Measurements from ENCODE around the gene SPINK8.
A peak's percentile ranks its signal among the peaks of the same experiment; 100 is the strongest.

Gene SPINK8

GRCh38 chr3:48306860-48307530 lies 26.5 kb downstream of the SPINK8 start:
- H3K36me3 ChIP-seq (ENCODE audit: control insufficient read depth, insufficient read depth, low read length), result no peaks in the 10 kb centered on the region
- H3K9ac ChIP-seq (ENCODE audit: low read length), result no peak overlapping the region
- H3K27me3 ChIP-seq (ENCODE audit: control insufficient read depth, insufficient read depth, low read length), result no peaks in the 10 kb centered on the region
- no peak overlapping the region for H3K4me3 ChIP-seq (ENCODE audit: low read length)
- H3K4me1 ChIP-seq (ENCODE audit: control insufficient read depth, insufficient read depth, low read length), result peaks cover 3% of the 10 kb centered on the region
- H3K27ac ChIP-seq (ENCODE audit: low read depth, low read length), result no peak overlapping the region

DNA sequence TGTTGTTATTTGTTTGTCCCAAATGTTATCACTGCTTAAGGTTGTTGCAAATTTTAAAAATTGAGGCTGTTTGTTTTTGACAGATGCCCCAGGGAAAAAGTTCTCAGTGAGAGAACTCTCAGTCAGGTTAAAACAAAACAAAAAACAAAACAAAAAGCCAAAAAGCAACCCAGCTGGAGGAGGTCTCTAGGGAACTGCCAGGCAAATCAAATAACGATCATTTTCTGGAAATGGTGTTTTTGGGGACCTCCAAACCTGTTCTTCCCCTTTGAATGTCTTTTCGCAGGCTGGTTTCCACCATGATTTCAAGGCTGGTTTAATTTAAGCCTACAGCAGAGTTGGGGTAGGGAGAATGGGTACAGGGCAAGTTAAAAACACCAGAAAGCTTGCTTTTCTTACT lies 27.2 kb downstream of the SPINK8 start:
- H3K4me1 ChIP-seq (ENCODE audit: control insufficient read depth, insufficient read depth, low read length), result peaks cover 5% of the 10 kb centered on the region
- H3K4me3 ChIP-seq (ENCODE audit: low read length), result no peak overlapping the region
- no peaks in the 10 kb centered on the region for H3K27me3 ChIP-seq (ENCODE audit: control insufficient read depth, insufficient read depth, low read length)

DNA sequence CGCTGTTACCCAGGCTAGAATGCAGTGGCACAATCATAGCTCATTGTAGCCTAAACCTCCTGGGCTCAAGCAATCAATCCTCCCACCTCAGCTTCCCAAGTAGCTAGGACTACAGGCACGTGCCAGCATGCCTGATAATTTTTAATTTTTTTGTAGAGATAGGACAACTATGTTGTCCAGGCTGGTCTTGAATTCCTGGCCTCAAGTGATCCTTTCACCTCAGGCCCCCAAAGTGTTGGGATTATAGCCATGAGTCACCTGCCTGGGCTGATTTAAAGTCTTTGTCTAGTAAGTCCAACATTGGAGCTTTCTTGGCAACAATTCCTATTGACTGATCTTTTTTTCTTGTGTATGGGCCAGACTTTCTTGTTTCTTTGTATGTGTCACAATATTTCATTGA lies 28.1 kb downstream of the SPINK8 start:
- H3K27ac ChIP-seq (ENCODE audit: low read depth, low read length), result no peak overlapping the region
- H3K9ac ChIP-seq (ENCODE audit: low read length), result no peak overlapping the region
- peaks cover 7% of the 10 kb centered on the region for H3K4me1 ChIP-seq (ENCODE audit: control insufficient read depth, insufficient read depth, low read length)
- no peaks in the 10 kb centered on the region for H3K27me3 ChIP-seq (ENCODE audit: control insufficient read depth, insufficient read depth, low read length)
- no peak overlapping the region for H3K4me3 ChIP-seq (ENCODE audit: low read length)
- H3K36me3 ChIP-seq (ENCODE audit: control insufficient read depth, insufficient read depth, low read length), result no peaks in the 10 kb centered on the region

More for the DNA sequence above, 27.2 kb downstream of the SPINK8 start:
- no peak overlapping the region for H3K9ac ChIP-seq (ENCODE audit: low read length)
- H3K27ac ChIP-seq (ENCODE audit: low read depth, low read length), result no peak overlapping the region
- no peaks in the 10 kb centered on the region for H3K36me3 ChIP-seq (ENCODE audit: control insufficient read depth, insufficient read depth, low read length)

GRCh38 chr3:48303021-48303420 lies 30.4 kb downstream of the SPINK8 start:
- Histone ChIP-seq H3K27me3 (ENCODE audit: control insufficient read depth, insufficient read depth, low read length) (no peaks in the 10 kb centered on the region), H3K36me3 (ENCODE audit: control insufficient read depth, insufficient read depth, low read length) (no peaks in the 10 kb centered on the region), H3K9ac (ENCODE audit: low read length) (no peak overlapping the region), H3K4me3 (ENCODE audit: low read length) (no peak overlapping the region), H3K4me1 (ENCODE audit: control insufficient read depth, insufficient read depth, low read length) (peaks cover 14% of the 10 kb centered on the region), H3K27ac (ENCODE audit: low read depth, low read length) (no peak overlapping the region)

- H3K27me3 ChIP-seq (ENCODE audit: control insufficient read depth, insufficient read depth, low read length), result no peaks in the 10 kb centered on the region
- peak overlapping the region; percentile 96 for H3K27ac ChIP-seq (ENCODE audit: low read depth, low read length)
- peaks cover 14% of the 10 kb centered on the region for H3K4me1 ChIP-seq (ENCODE audit: control insufficient read depth, insufficient read depth, low read length)
- peaks cover 2% of the 10 kb centered on the region for H3K36me3 ChIP-seq (ENCODE audit: control insufficient read depth, insufficient read depth, low read length)
- H3K9ac ChIP-seq (ENCODE audit: low read length), result peak overlapping the region; percentile 86
- H3K4me3 ChIP-seq (ENCODE audit: low read length), result peak overlapping the region; percentile 93
These were observed 31.7 kb downstream of the SPINK8 start for GRCh38 chr3:48301800-48302166.

DNA sequence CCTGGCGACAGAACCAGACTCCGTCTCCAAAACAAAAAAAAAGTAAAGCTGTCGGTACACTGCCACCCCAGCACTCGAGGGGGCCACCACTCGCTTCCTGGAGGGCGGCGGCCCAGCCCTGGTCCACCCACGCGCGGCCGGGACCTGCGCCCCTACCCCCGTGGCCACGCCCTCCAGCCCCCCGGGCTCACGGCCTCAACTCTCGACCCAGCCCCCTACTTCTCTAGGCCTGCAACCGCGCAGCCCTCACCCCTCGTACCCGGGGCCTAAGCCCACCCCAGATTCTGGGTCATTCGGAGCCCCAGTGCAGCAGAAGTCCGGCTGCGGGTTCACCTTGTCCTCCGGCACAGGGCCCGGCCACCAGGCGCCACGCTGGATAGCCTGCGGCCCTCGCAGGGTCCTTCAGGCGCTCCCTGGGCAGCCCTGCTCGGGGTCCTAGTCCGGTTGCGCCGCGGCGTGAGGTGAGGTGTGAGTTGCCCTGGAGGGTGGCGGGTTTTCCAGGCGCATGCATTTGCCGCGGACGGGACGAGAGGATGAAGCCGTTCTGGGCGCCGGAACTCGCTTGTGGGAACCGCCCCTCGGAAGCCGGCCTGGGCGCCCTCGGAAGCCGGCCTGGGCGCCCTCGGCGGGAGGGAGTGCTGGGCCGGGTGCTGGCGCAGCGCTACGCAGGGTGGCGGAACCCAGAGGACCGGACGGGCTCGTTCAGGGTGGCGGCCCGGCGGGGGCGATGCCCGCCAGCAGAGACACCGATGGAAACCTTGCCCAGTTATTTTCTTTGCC lies 32.3 kb downstream of the SPINK8 start, which contains the start of gene NME6:
TSS of gene NME6 (minus strand) at position 348 of the 780 bp plus-strand sequence.
- H3K4me3 ChIP-seq (ENCODE audit: low read length), result peak within 1 kb of the TSS; percentile 93
- peaks cover 7% of the 10 kb centered on the region for H3K36me3 ChIP-seq (ENCODE audit: control insufficient read depth, insufficient read depth, low read length)
- no peaks in the 10 kb centered on the region for H3K27me3 ChIP-seq (ENCODE audit: control insufficient read depth, insufficient read depth, low read length)
- H3K4me1 ChIP-seq (ENCODE audit: control insufficient read depth, insufficient read depth, low read length), result peaks cover 14% of the 10 kb centered on the region
- peak within 1 kb of the TSS; percentile 96 for H3K27ac ChIP-seq (ENCODE audit: low read depth, low read length)
- H3K9ac ChIP-seq (ENCODE audit: low read length), result peak within 1 kb of the TSS; percentile 86

DNA sequence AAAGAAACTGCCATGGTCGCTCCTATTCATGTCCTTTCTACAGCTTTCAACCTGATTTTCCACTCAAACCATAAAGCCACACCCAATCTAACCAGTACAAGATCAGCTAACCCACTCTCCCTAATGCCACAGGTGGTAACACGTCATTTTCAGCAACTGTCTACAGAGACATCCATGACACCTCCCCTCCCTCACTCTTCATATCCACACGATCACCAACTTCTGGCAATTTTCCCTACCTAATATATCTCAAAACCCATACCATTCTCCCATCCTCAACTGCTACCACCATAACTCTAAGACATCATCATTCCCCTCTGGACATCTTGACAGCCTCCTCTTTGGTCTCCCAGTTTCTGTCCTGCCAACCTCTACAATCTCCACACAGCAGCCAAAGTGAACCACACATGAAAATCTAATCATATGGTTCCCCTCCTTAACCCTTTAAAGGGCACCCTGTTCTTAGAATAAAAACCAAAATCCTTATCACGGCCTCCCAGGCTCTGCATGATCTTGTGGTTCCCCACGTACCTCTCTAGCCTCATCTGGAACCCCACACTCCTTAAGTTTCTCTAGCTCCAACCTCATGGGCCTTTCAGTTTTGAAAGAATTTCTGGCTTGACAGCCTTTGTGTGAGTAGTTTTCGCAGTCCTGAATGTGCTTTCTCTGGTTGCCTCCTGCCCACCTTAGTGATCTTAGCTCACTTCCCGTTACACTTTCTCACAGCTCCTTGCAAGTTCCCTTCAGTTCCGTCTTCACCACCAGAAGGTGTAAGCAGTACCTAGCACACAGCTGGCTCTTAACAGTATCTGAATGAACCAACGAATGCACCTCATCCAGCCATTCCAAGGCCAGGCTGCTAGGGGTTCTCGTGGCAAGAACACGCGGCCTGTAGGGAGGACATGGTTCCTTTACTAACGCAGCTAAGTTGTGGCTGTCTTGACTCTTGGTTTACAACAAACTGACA lies 33.4 kb downstream of the SPINK8 start:
- H3K27ac ChIP-seq (ENCODE audit: low read depth, low read length), result peak overlapping the region; percentile 96

DNA sequence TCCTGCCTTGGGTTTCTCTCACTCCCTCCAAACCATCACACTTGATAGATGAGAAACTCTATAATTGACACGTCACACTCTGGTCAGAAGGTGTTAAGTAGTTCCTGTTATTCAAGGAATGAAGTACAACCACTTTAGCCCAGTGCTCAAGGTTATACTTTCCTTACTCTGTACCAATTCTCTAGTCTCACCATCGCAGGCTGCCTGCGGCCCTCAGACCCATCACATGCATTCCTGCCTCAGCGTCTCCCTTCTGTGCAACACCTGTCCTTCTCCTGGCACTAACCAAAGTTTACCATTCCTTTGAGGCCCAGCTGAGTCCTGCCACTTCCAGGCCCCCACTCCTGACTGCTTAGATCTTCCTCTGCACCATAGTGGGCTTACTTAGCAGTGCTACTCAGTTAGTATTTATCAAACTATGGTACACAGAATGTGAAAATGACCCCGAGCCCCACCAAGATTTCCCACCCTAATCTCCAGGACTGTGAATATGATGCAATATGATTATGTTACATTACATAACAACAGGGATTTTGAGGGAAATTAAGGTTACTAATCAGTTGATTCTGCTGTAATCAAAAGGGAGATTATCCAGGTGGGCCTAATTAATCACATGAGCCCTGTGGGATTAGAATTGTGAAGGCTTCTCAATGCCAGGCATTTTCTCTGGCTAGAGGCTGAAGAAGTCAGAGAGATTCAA lies 36.2 kb downstream of the SPINK8 start:
- Histone ChIP-seq H3K4me1 (ENCODE audit: control insufficient read depth, insufficient read depth, low read length) (peaks cover 13% of the 10 kb centered on the region), H3K36me3 (ENCODE audit: control insufficient read depth, insufficient read depth, low read length) (peaks cover 25% of the 10 kb centered on the region), H3K9ac (ENCODE audit: low read length) (no peak overlapping the region), H3K27ac (ENCODE audit: low read depth, low read length) (no peak overlapping the region), H3K4me3 (ENCODE audit: low read length) (no peak overlapping the region), H3K27me3 (ENCODE audit: control insufficient read depth, insufficient read depth, low read length) (no peaks in the 10 kb centered on the region)

More for the DNA sequence above, 33.4 kb downstream of the SPINK8 start:
- H3K4me3 ChIP-seq (ENCODE audit: low read length), result peak overlapping the region; percentile 93
- H3K27me3 ChIP-seq (ENCODE audit: control insufficient read depth, insufficient read depth, low read length), result no peaks in the 10 kb centered on the region
- H3K9ac ChIP-seq (ENCODE audit: low read length), result no peak overlapping the region
- peaks cover 12% of the 10 kb centered on the region for H3K36me3 ChIP-seq (ENCODE audit: control insufficient read depth, insufficient read depth, low read length)
- peaks cover 14% of the 10 kb centered on the region for H3K4me1 ChIP-seq (ENCODE audit: control insufficient read depth, insufficient read depth, low read length)

DNA sequence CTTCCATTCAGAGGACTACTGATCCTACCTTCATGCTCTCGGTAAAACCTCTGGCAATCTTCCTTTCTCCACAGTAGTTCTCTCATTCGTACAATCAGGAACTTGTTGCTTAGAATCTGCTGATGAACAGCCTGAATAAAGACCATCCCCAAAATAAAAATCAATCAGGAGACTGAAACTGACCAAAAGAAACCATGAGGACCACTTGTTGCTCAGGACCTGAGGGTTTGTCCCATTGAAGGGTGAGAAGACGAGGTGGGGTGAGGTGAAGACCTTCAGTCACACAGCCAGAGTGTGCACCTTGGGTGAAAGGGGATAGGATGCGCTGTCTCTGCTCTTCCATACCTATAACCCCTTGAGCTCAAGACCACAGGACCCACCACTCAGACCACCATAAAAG lies 36.8 kb downstream of the SPINK8 start:
- Histone ChIP-seq H3K27me3 (ENCODE audit: control insufficient read depth, insufficient read depth, low read length) (no peaks in the 10 kb centered on the region), H3K4me3 (ENCODE audit: low read length) (no peak overlapping the region), H3K4me1 (ENCODE audit: control insufficient read depth, insufficient read depth, low read length) (peaks cover 9% of the 10 kb centered on the region), H3K9ac (ENCODE audit: low read length) (no peak overlapping the region), H3K36me3 (ENCODE audit: control insufficient read depth, insufficient read depth, low read length) (peaks cover 25% of the 10 kb centered on the region), H3K27ac (ENCODE audit: low read depth, low read length) (no peak overlapping the region)

DNA sequence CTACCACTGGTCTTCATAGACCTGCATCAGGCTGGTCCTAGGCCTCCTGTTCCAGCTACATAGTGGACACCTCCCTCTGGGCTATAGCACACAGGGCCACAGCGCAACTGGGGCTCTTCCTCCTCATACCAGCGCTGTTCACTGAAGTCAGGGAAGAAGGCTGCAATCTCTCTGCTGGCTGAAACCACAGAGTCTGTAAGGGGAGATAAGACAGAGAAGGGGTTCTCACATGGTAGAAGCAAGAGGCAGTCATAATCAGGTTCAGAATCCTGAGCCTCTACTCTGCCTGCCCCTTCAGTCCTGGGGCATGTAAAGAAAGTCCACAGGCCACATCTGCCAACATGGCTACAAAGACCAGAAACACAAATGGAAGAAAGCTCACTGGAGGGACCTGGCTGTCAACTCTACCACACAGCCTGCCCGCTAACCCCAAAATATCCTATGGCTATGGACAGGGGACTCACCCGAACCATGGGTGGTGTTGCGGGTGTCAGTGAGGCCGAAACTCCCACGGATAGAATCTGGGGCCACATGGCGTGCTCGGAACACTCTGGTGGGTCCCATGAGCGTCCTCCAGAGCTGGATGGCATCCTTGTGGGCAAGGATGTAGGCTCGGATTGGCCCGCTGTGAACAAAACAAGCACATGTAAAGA lies 38.7 kb downstream of the SPINK8 start:
- Histone ChIP-seq H3K9ac (ENCODE audit: low read length) (no peak overlapping the region), H3K4me3 (ENCODE audit: low read length) (no peak overlapping the region), H3K27me3 (ENCODE audit: control insufficient read depth, insufficient read depth, low read length) (no peaks in the 10 kb centered on the region), H3K36me3 (ENCODE audit: control insufficient read depth, insufficient read depth, low read length) (peaks cover 25% of the 10 kb centered on the region), H3K4me1 (ENCODE audit: control insufficient read depth, insufficient read depth, low read length) (peaks cover 1% of the 10 kb centered on the region), H3K27ac (ENCODE audit: low read depth, low read length) (no peak overlapping the region)

DNA sequence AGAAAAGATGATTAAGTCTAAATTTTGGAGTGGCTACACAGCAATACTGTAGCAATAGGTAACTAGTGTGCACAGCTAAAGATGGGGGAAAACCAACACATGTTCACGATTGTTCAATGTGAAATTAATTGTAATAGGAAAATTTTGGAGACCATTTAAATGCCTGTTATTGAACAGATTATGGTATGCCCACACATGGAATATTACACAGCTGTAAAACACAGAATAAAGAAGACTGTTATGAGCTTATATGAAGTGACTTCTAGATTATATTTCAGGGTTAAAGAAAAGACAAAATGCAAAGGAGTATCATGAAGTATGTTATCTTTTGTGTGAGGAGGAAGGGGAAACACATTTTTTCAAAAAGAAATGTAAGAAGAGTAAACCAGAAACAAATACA lies 43.8 kb downstream of the SPINK8 start:
- peaks cover 9% of the 10 kb centered on the region for H3K36me3 ChIP-seq (ENCODE audit: control insufficient read depth, insufficient read depth, low read length)
- no peak overlapping the region for H3K4me3 ChIP-seq (ENCODE audit: low read length)
- H3K27me3 ChIP-seq (ENCODE audit: control insufficient read depth, insufficient read depth, low read length), result no peaks in the 10 kb centered on the region
- no peaks in the 10 kb centered on the region for H3K4me1 ChIP-seq (ENCODE audit: control insufficient read depth, insufficient read depth, low read length)
- no peak overlapping the region for H3K27ac ChIP-seq (ENCODE audit: low read depth, low read length)
- no peak overlapping the region for H3K9ac ChIP-seq (ENCODE audit: low read length)

Measured in rectal smooth muscle tissue (tissue), 1 donor.